WERI-Rb-1 (cell line): Measurements from ENCODE around the gene UIMC1.
A peak's percentile ranks its signal among the peaks of the same experiment; 100 is the strongest.

Experiments
- DNase-seq: peaks from one replicate; pipeline ENCODE4 v3.0.0-alpha.2; 2020
- H3K27ac ChIP-seq: fragments of 250-450 bp; sonication (Bioruptor Pico); 2 replicates; pipeline ENCODE4 v1.5.1; 2020; ENCODE audit warnings: mild to moderate bottlenecking, moderate library complexity
- H3K27me3 ChIP-seq: fragments of 250-450 bp; sonication (Bioruptor Pico); 2 replicates; pipeline ENCODE4 v1.5.1; 2021; ENCODE audit warnings: mild to moderate bottlenecking, low read depth, moderate library complexity; ENCODE audit not compliant: insufficient read depth, severe bottlenecking
- H3K36me3 ChIP-seq: fragments of 250-450 bp; sonication (Bioruptor Pico); 2 replicates; pipeline ENCODE4 v1.5.1; 2020; ENCODE audit warnings: mild to moderate bottlenecking, moderate library complexity
- H3K4me3 ChIP-seq: 2 replicates; pipeline ENCODE4 v1.5.1; 2011; ENCODE audit warnings: low read depth, mild to moderate bottlenecking, control low read depth, low read length
- H3K9me3 ChIP-seq: fragments of 250-450 bp; sonication (Bioruptor Pico); 2 replicates; pipeline ENCODE4 v1.5.1; 2021; ENCODE audit warnings: mild to moderate bottlenecking, moderate library complexity; ENCODE audit not compliant: severe bottlenecking
- TF ChIP-seq, protein P1 (sequence below): IDR thresholded peaks from 2 replicates; pipeline ENCODE4 v1.5.1; 2011; ENCODE audit warnings: low read depth, mild to moderate bottlenecking, control low read depth, inconsistent platforms, low read length

UIMC1 gene

DNA sequence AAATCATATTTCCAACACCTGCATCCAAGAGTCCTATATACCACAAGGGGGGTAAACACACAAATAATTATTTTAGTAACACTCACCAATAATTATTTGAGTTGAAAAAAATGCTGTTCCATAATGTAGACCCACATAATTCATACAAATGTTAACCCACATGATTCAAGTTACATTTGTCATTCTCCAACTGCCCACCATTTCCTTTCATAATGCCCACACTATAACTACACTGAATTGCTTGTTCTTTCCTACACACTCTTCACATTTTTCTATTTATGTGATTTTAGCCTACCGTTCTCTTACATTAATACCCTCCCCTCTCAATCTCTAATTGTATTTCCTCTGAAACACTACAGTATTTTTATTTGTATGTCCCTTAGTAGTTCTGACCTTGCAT lies 71.6 kb downstream of the UIMC1 start:
- no peaks in the 10 kb centered on the region for H3K27me3 ChIP-seq
- TF ChIP-seq, protein P1, sequence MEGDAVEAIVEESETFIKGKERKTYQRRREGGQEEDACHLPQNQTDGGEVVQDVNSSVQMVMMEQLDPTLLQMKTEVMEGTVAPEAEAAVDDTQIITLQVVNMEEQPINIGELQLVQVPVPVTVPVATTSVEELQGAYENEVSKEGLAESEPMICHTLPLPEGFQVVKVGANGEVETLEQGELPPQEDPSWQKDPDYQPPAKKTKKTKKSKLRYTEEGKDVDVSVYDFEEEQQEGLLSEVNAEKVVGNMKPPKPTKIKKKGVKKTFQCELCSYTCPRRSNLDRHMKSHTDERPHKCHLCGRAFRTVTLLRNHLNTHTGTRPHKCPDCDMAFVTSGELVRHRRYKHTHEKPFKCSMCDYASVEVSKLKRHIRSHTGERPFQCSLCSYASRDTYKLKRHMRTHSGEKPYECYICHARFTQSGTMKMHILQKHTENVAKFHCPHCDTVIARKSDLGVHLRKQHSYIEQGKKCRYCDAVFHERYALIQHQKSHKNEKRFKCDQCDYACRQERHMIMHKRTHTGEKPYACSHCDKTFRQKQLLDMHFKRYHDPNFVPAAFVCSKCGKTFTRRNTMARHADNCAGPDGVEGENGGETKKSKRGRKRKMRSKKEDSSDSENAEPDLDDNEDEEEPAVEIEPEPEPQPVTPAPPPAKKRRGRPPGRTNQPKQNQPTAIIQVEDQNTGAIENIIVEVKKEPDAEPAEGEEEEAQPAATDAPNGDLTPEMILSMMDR = no peak
- H3K4me3 ChIP-seq = no peak overlapping the region
- DNase-seq = no peak
- no peaks in the 10 kb centered on the region for H3K36me3 ChIP-seq
- H3K27ac ChIP-seq = no peak overlapping the region
- no peaks in the 10 kb centered on the region for H3K9me3 ChIP-seq

DNA sequence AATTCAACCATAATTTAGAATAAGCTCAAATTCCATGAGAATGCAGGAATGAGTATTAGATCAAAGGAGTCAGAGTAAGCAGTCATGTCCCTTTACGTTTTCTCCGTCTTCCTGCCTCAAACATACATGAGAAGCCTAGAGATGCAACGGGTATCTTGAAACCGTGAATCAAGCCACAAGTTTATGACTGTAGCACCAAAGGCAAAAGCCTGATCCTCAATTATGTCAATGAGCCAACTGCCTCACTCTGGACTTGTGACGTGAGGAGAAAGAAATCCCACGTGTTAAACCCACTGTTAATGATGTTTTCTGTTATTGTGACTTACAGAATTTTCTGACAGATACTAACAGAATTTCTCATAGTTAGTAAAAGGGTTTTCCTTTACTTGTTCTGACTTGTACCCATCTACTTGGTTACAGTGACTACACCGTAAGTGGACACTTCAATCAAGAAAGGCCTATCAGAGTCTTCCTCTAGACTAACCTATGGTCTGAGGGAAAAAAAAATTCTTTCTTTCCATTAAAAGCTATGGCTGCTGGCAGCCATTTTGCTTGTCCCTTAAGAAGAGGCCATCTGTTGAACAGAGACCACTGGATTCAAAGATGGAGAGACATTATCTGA lies 72.2 kb downstream of the UIMC1 start:
- Histone ChIP-seq H3K27me3 (no peaks in the 10 kb centered on the region), H3K36me3 (no peaks in the 10 kb centered on the region), H3K4me3 (no peak overlapping the region), H3K9me3 (no peaks in the 10 kb centered on the region), H3K27ac (no peak overlapping the region)
- DNase-seq = peak; percentile 5
- TF ChIP-seq, protein P1 = no peak

DNA sequence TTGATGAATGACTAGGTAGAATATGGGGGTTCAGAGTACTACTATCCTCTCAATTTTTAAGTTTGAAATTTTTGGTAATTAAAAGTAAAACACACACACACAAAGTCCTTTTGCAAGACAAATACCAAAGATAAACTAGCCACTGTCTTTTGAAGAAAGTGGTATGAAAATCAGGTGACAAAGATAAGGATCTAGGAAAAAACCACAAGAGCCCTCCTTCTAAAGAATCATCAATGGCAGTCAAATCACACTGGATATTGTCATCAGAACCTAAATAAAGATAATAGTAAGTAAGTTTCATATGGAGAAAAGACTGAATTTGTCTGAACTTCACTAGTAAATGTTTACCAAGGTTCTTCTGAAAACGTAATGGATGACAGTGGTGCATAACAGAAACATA lies 76.9 kb downstream of the UIMC1 start:
- no peak overlapping the region for H3K27ac ChIP-seq
- no peak for DNase-seq

DNA sequence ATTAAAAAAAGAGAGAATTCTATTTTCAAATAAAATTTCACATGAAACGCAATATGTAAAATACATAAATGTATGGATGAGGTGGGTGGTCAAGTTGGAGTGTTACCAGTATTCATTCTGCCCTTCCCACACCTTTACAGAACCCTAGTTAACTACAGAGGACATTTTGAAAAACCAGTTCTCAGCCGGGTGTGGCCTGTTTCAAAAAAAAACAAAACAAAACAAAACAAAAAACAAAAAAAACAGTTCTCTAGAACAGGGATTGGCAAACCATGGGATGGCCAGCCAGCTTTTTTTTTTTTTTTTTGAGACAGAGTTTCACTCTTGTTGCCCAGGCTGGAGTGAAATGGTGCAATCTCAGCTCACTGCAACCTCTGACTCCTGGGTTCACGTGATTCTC lies 79.0 kb downstream of the UIMC1 start:
- no peak for DNase-seq
- H3K27ac ChIP-seq = no peak overlapping the region
- H3K27me3 ChIP-seq = no peaks in the 10 kb centered on the region
- H3K4me3 ChIP-seq = no peak overlapping the region
- no peaks in the 10 kb centered on the region for H3K36me3 ChIP-seq
- no peaks in the 10 kb centered on the region for H3K9me3 ChIP-seq
- TF ChIP-seq, protein P1 = no peak

More for the DNA sequence above, 76.9 kb downstream of the UIMC1 start:
- no peaks in the 10 kb centered on the region for H3K9me3 ChIP-seq
- no peaks in the 10 kb centered on the region for H3K36me3 ChIP-seq
- no peak overlapping the region for H3K4me3 ChIP-seq
- no peaks in the 10 kb centered on the region for H3K27me3 ChIP-seq
- TF ChIP-seq, protein P1 = no peak

DNA sequence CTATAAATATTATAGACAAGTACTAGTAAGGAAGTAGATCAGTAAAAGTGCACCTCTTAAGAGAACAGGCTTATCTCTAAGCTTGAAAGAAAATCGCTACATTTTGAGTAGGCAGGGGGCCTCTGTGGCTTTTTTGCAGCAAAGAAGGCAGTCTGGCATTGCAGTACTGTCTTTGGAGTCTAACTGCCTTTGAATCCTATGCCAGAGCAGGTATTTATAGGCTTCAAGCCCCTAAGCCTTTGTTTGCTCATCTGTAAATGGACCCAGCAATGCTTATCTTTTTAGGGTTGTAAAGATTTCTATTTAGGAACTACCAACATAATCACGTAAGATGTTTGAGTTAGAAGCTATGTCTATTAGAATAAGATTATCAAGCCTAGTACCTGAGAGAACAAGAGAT lies 83.8 kb downstream of the UIMC1 start:
- DNase-seq = no peak
- Histone ChIP-seq H3K27me3 (no peaks in the 10 kb centered on the region), H3K36me3 (no peaks in the 10 kb centered on the region), H3K4me3 (no peak overlapping the region), H3K27ac (no peak overlapping the region), H3K9me3 (no peaks in the 10 kb centered on the region)
- TF ChIP-seq, protein P1 = no peak

DNA sequence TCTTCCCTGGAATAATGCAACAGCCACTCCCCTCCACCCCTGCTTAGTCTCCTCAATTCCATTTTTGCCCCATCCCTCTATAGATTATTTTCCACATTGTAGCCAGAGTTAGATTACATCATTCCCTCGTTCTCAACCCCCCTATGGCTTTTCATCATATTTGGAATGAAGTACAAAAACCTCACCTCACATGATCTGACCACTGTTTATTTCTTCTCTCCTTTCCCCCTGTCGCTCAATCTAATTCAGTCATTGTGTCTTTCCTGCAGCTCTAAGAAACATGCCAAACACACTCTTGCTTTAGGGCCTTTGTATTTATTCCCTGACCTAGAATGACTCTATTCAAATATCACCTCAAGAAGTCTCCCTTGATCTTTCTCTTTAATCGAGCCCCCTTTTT lies 84.9 kb downstream of the UIMC1 start:
- Histone ChIP-seq H3K27ac (no peak overlapping the region), H3K4me3 (no peak overlapping the region), H3K9me3 (no peaks in the 10 kb centered on the region), H3K36me3 (no peaks in the 10 kb centered on the region), H3K27me3 (no peaks in the 10 kb centered on the region)
- DNase-seq = no peak
- TF ChIP-seq, protein P1 = no peak
